Erythroblast (primary cell): ENCODE results near the gene UNC79.

Source experiments
- GATA1 ChIP-seq: IDR thresholded peaks from 2 replicates; pipeline ENCODE4 v1.6.1; 2011; ENCODE audit warnings: low read depth, mild to moderate bottlenecking, control low read depth, low read length, moderate library complexity
- POLR2A ChIP-seq: IDR thresholded peaks from 2 replicates; pipeline ENCODE4 v1.6.1; 2011; ENCODE audit warnings: mild to moderate bottlenecking, low read length

DNA sequence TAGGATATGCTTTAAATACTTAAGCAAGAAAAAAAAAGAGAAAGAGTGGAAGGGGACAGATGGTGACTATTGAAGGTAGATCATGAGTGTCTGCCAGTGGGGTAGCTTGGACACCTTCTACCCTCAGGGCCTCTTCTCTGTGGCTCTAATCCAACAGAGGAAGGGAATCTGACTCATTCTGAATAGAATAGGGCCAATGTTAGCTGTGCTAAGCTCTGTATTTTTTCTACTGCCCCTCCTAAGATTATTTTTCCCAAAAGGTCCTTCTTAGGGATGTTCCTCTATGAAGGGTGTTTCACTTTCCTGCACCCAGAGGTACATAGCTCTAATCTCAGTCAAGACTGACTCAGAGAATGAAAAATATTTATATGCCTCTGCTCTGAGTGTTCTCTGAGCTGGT is 25.6 kb downstream of the UNC79 start:
- TF ChIP-seq POLR2A (no peak), GATA1 (no peak)
